ENCODE measurements around the gene DMRT2. TPM values are rescaled to one million over a fixed set of nuclear protein-coding genes. Genes with fewer than 3 reads are reported as not detected.

Gene DMRT2
- total and polyA plus RNA-seq, 2 of the 8 experiments (the other 6 are each of a cell fraction or from before 2014, with no cell fraction given): 0.29 to 0.93 TPM

- no peak for TF ChIP-seq EGR1 (IDR thresholded peaks at IDR 0.05; ENCODE audit: borderline replicate concordance, low read depth, low read length)
Observed at GRCh38 chr9:1034271-1034670, 15.9 kb upstream of the DMRT2 start (continued).

Measured in H1 (cell line).